ENCODE results near the gene NRG3. TPM values are rescaled to one million over a fixed set of nuclear protein-coding genes. Genes with fewer than 3 reads are reported as not detected.

Gene NRG3
- total RNA-seq, 1 experiment from 2014 or later: not detected

GRCh38 chr10:82883603-82884002, 1008.6 kb downstream of the NRG3 start:
- RAD21 ChIA-PET (ENCODE audit: low non-redundant PET in 1 of 2, low total read pairs in 2 of 2, uncharacterized antibody in 2 of 2, unreplicated experiment in 2 of 2): no interaction called here
- no peaks in the 10 kb centered on the region for H3K9me2 ChIP-seq (ENCODE audit: insufficient read depth)
- no peaks in the 10 kb centered on the region for H3K79me2 ChIP-seq (ENCODE audit: insufficient read depth, low read length)
- ATAC-seq (no peak), DNase-seq (ENCODE audit: low read depth, low spot score) (no peak)
- no peak overlapping the region for H3K4me3 ChIP-seq (replicated peaks in 1 of 2; ENCODE audit: low read depth in 1 of 2, low read length in 2 of 2)
- H2AFZ ChIP-seq (ENCODE audit: low read depth, low read length, poor library complexity, severe bottlenecking): no peak overlapping the region
- H3K9me3 ChIP-seq (ENCODE audit: control insufficient read depth in 1 of 2, insufficient read depth in 1 of 2, low read depth in 1 of 2, low read length in 2 of 2): peaks cover 8 to 16% of the 10 kb centered on the region in 2 experiments; a peak in 2 of 4 replicates
- CTCF ChIA-PET: no interaction called here
- no peaks in the 10 kb centered on the region for H3K4me1 ChIP-seq (ENCODE audit: control insufficient read depth in 1 of 2, insufficient read depth in 2 of 2, low read length in 2 of 2)
- H3K27me3 ChIP-seq (ENCODE audit: insufficient read depth, low read length): no peaks in the 10 kb centered on the region
- no peak overlapping the region for H3K4me2 ChIP-seq (ENCODE audit: low read length)
- H3K36me3 ChIP-seq (ENCODE audit: control insufficient read depth in 1 of 2, insufficient read depth in 2 of 2, low read length in 2 of 2): no peaks in the 10 kb centered on the region
- intact Hi-C loops (cut with micrococcal nuclease): no loop called here
- TF ChIP-seq JUND (IDR thresholded peaks at IDR 0.05): no peak
- no peak for TF ChIP-seq EZH2phosphoT487 (IDR thresholded peaks at IDR 0.05; ENCODE audit: borderline replicate concordance)
- TF ChIP-seq ZFX (IDR thresholded peaks at IDR 0.05): no peak
- no peak for TF ChIP-seq EGR1 (IDR thresholded peaks at IDR 0.05; ENCODE audit: low read depth)
- TF ChIP-seq FOSL1 (IDR thresholded peaks at IDR 0.05; ENCODE audit: low read depth): no peak
- no peak for TF ChIP-seq ELF1 (IDR thresholded peaks at IDR 0.05; ENCODE audit: borderline replicate concordance, low read depth)
- no TSS peak for BruUV-seq (replicated peaks)
- H3K9ac ChIP-seq (ENCODE audit: low read length): no peak overlapping the region
- POLR2A ChIA-PET: no interaction called here
- no peaks in the 10 kb centered on the region for H4K20me1 ChIP-seq (ENCODE audit: insufficient read depth)
- H3K27ac ChIP-seq (ENCODE audit: low read depth, low read length): no peak overlapping the region

- POLR2A ChIA-PET: no interaction called here
- ATAC-seq (no peak), DNase-seq (ENCODE audit: low read depth, low spot score) (no peak)
- Histone ChIP-seq H3K4me2 (ENCODE audit: low read length) (no peak overlapping the region), H3K4me3 (replicated peaks in 1 of 2; ENCODE audit: low read depth in 1 of 2, low read length in 2 of 2) (no peak overlapping the region), H3K9ac (ENCODE audit: low read length) (no peak overlapping the region), H3K27me3 (ENCODE audit: insufficient read depth, low read length) (no peaks in the 10 kb centered on the region), H2AFZ (ENCODE audit: low read depth, low read length, poor library complexity, severe bottlenecking) (no peak overlapping the region), H3K27ac (ENCODE audit: low read depth, low read length) (no peak overlapping the region), H3K9me3 (ENCODE audit: control insufficient read depth in 1 of 2, insufficient read depth in 1 of 2, low read depth in 1 of 2, low read length in 2 of 2) (peaks cover 5 to 10% of the 10 kb centered on the region in 2 experiments; a peak in 2 of 4 replicates), H3K9me2 (ENCODE audit: insufficient read depth) (no peaks in the 10 kb centered on the region), H3K79me2 (ENCODE audit: insufficient read depth, low read length) (no peaks in the 10 kb centered on the region), H3K4me1 (ENCODE audit: control insufficient read depth in 1 of 2, insufficient read depth in 2 of 2, low read length in 2 of 2) (no peaks in the 10 kb centered on the region), H4K20me1 (ENCODE audit: insufficient read depth) (no peaks in the 10 kb centered on the region), H3K36me3 (ENCODE audit: control insufficient read depth in 1 of 2, insufficient read depth in 2 of 2, low read length in 2 of 2) (no peaks in the 10 kb centered on the region)
- no TSS peak for BruUV-seq (replicated peaks)
- intact Hi-C loops (cut with micrococcal nuclease): no loop called here
- CTCF ChIA-PET: no interaction called here
- RAD21 ChIA-PET (ENCODE audit: low non-redundant PET in 1 of 2, low total read pairs in 2 of 2, uncharacterized antibody in 2 of 2, unreplicated experiment in 2 of 2): no interaction called here
- TF ChIP-seq ELF1 (IDR thresholded peaks at IDR 0.05; ENCODE audit: borderline replicate concordance, low read depth) (no peak), CBX3 (IDR thresholded peaks at IDR 0.05; ENCODE audit: low read depth) (no peak), ZBTB33 (IDR thresholded peaks at IDR 0.05; ENCODE audit: extremely low read depth, insufficient replicate concordance, low read length) (no peak), EGR1 (IDR thresholded peaks at IDR 0.05; ENCODE audit: low read depth) (no peak), SRF (IDR thresholded peaks at IDR 0.05; ENCODE audit: low read depth) (no peak), SIN3A (IDR thresholded peaks at IDR 0.05; ENCODE audit: low read depth) (no peak), ATF3 (IDR thresholded peaks at IDR 0.05) (no peak), JUND (IDR thresholded peaks at IDR 0.05) (no peak), CEBPB (IDR thresholded peaks at IDR 0.05; ENCODE audit: low read depth) (no peak), REST (IDR thresholded peaks at IDR 0.05; ENCODE audit: low read depth) (no peak), RAD21 (IDR thresholded peaks at IDR 0.05; ENCODE audit: low read depth) (no peak), ZFX (IDR thresholded peaks at IDR 0.05) (no peak), EZH2phosphoT487 (IDR thresholded peaks at IDR 0.05; ENCODE audit: borderline replicate concordance) (no peak), EZH2 (IDR thresholded peaks at IDR 0.05) (no peak), SP1 (IDR thresholded peaks at IDR 0.05; ENCODE audit: low read depth) (no peak), YY1 (IDR thresholded peaks at IDR 0.05; ENCODE audit: extremely low read depth, insufficient replicate concordance, low read depth, low read length) (no peak), FOSL1 (IDR thresholded peaks at IDR 0.05; ENCODE audit: low read depth) (no peak)
Measured at GRCh38 chr10:82887488-82887887, 1012.5 kb downstream of the NRG3 start.
